Activated CD8-positive, alpha-beta memory T cell treated with anti-CD3 and anti-CD28 coated beads, Interleukin-2, amount 50 U/mL, for 48 hours (primary cell): Measurements from ENCODE around the gene SLC16A4.
"Not testable (repeated sequence)": the region's sequence is repeated elsewhere in the genome, so short reads cannot be mapped to it uniquely, and the experiment has no call there.

Experiments used
- DNase-seq: peaks from one replicate; pipeline ENCODE4 v3.0.0-alpha.2; 2020

Gene SLC16A4

GRCh38 chr1:110390692-110391245 is at the start of gene SLC16A4:
TSS of gene SLC16A4 (minus strand) at chr1:110391026. CDS start at chr1:110389323, 1,703 bp downstream.
- DNase-seq, result no peak

GRCh38 chr1:110439873-110440272 is 49.0 kb upstream of the SLC16A4 start:
- not testable (repeated sequence) for DNase-seq

DNA sequence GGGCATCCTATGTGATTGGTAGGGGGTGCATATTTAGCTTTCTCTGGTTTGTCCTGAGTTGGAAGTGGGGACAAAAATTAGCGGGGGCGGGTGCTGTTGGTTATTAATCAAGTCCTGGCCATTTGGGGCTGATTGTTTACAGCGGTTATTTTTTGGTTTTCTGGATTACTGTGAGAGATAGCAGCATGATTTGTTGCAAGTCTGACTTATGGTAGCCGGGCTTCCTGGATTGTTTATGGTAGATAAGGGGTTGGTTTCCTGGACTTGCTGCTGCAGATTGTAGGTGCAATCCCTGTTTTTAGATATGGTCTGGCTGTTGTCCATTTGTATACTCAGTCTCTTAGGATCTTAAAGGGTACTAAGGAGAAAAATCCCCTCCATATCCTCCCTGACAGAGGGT is 48.1 kb upstream of the SLC16A4 start:
- no peak for DNase-seq

GRCh38 chr1:110437645-110438299 is 46.9 kb upstream of the SLC16A4 start:
- not testable (repeated sequence) for DNase-seq

- no peak for DNase-seq
Measured at GRCh38 chr1:110436635-110437034, 45.8 kb upstream of the SLC16A4 start.

GRCh38 chr1:110434946-110435345 is 44.1 kb upstream of the SLC16A4 start:
- DNase-seq, result no peak

DNA sequence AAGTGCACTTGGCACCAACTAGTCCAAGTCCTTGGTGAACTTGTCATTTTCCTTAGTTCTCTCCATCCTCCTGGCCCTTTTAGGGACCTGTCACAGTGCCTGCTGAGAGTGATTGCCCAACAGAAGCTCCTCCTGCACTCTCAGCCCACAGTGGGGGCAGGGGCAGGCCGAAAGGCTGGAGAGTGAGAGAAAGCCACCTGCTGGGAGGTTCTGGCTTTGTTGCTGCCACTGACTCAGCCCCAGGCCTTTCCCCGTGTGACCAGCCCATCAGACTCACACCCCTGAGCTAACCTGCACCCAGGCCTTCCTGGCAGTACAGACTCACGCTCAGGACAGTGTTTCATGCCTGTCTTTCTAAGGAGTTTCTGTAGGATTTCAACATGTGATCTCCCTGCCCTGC is 43.0 kb upstream of the SLC16A4 start:
- DNase-seq, result no peak

GRCh38 chr1:110433213-110433612 is 42.4 kb upstream of the SLC16A4 start:
- no peak for DNase-seq

DNA sequence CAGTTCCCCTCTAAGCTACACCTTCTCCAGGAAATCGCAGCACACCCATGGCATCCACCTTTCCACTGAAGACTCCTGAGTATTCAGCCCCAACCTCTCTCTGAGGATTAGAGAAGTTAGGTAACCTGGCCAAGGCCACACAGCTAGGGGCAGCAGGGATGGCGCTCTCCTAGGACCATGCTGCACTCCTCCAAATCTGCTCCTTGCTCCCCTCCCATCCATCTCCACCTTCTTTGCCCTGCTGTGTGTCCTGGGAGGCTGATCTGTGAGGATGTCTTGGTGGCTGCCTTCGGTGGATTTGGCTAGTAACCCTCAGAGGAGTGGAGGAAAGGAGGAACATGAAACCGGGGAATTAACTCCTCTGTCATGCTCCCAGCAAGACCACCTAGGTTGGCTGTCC is 40.1 kb upstream of the SLC16A4 start:
- no peak for DNase-seq

DNA sequence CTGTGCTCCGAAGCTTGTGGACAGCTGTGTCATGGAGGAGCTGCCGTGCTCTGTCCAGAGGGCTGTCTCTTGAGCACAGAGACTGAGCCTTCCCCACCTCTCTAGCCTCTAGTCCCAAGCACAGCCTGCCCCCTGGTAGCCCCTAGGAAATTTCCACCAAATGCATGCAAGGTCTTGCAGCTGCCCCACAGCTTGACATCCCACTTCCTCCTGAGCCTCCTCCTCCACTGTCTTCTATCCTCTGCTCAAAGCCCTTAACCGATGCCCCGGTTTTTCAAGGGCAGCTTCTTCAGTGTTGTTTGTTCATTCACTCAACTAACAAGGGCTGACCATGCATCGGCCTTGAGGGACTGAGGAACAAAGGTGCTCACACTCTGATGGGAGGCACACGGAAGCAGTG is 39.5 kb upstream of the SLC16A4 start:
- no peak for DNase-seq

GRCh38 chr1:110428946-110429345 is 38.1 kb upstream of the SLC16A4 start:
- no peak for DNase-seq

DNA sequence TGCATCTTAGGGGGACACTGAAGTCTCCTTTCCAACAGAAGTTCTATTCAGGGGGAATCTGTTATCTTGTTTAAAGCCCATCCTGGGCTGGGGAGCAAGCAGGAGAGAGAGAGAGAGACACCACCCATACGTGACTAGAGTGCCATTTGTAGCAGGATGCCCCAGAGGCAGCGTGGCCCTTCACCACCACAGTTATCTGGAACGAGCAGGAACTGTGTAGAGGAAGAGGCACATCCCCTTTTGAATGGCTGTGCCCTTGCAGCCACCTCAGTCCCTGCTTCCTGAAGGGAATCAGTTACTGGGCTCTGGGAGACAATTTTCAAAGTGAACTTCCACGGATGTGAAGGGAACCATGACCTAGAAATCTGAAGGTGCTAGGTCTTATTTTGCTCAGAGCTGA is 36.0 kb upstream of the SLC16A4 start:
- DNase-seq, result no peak

DNA sequence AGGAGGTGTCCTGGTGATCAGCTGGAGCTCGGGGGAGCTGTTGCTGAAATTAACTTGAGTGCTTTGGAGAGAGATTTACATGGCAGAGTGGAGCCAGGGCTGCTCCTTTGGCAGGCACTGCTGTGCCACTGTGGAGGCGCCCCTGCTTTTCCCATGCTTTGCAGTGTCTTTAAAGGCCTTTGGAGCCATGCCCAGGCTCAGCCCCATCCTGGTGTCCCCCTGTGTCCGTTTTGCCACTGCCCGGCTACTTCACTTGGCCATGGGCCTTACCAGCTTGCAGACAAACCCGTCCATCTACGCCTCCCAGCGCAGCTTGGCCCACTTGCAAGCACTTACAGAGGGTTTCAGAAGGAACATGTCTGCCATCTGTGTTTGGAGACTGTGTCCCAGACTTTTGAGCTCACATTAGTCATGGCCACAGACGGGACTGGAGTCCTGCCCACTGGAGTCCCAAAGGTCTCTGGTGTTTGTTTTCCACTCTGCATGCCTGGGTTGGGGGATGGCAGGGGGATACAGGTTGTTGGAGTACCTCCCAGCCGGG is 34.9 kb upstream of the SLC16A4 start:
- DNase-seq, result no peak

DNA sequence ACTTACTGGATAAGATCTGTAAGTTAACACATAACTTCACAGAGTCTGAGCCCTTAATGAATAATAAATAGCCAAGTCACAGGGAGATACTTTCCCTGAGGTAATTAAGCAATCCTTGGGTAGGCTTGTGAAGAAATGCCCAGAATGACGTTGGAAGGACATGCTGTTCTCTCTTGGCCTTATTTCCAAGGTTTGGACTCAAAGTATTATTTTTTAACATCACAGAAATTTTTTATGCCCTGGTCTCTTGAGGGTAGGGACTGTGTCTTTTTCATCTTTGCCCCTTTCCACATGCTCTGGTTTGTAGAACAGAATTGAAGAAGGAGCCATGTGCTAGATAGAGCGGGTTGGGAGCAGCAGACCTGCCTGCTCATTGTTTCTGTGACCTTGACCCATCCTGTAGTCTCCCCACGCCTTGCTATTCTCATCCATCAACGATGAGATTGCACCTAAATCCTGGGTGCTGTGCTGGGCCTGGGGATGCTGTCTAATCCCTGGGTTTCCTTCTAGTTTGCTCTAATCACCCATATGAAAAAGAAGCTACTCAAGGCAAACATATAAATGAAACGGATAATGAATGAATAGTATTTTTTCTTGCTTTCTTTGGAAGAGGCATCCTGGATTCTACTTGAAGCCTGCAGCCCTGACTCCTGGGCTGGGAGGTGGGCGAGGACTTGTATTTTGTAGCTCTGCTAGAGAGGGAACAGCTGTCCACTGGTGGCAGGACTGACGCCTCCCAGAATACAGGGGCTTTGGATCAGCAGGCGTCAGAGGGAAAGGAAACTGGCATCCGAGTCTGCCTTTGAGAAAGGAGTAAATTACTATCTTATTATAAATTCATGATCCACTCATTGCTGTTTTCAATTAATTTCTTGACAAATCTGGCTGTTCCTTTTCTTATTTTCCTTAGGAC is 34.1 kb upstream of the SLC16A4 start:
- no peak for DNase-seq

DNA sequence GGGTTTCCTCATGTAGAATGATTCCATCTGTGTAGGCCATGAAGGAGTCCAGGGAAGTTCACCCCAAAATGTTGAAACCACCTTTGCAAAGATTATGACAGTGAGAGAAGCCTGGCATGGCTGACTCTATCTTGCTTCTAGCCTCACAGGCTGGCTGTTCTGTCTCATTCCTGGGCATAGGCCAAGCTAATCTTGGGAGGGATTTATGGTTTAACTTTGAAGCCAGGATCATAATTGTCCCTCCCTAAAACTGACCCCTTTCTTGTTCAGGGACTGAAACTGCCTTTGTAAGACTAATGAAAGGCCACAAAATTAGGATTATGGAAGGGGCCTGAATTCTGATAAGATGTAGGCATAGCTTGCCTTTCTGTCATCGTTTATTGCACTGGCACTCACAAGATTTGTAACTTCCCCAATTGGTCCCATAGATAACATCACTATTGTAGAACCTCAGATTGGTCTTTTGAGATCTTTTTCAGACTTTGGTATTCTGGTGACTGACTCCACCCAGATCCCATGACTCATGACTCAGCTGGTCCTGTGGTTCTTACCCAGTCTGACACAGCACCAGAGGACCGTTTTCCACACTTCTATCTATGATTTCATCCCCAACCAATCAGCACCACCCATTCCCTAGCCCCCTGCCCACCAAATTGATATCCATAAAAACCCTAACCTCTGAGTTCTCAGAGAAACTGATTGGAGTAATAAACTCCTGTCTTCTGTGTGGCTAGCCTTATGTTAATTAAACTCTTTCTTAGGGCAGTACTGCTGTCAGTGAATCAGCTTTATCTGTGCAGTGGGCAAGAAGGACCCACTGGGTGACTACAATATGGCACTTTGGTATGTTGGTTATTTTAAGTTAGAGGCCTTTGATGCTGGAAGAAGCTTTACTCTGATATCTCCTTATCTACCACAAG is 30.3 kb upstream of the SLC16A4 start:
- no peak for DNase-seq

DNA sequence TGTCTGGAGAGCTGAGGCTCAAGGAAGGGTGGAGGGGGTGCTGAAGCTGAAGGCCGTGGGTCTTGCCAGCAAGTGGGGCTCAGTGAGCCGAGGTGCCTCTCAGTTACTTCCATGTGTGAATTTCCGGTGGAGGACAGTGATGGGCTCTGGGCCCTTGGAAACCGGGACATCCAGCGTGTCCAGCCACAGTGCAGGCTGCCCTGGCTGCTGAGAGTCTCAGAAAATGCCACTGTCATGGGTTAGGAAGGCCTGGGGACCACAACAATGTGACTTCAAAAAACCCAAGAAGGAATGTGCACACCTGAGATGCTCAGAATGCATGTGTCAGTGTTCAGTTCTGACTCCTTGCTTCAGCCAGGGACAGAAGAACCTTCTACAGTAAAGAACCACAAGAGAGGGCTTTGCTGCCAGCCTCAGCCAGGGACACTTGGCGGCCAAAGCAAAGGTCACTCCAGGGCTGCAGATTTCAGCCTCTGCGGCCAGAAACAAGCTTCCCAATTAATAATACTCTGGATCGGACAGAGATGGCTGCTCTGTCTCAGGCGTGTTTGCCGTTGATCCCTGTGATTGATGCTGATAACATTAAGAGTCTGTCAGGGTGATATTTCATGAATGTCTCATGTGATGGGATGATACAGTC is 29.3 kb upstream of the SLC16A4 start:
- DNase-seq, result no peak

GRCh38 chr1:110418729-110419128 is 27.9 kb upstream of the SLC16A4 start:
- DNase-seq, result no peak

DNA sequence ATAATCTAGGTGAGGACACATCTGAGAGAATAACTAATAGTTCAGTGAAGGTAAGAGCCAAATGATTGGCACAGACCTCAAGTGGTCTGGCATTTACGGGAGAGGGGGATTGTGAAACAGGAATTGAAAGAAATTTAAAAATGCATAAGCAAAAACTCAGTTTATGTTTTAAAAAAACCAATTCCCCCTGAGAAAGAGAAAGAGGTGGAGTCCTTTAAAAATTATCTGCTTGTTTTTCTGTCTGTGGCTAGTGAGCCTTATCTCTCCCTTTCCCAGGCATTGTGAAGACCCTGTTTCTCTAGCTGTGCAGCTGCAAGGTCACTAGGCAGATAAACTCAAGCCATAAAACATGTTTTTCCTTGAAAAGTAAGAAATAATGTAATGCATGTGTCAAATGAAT is 22.2 kb upstream of the SLC16A4 start:
- DNase-seq, result not testable (repeated sequence)

- peak; percentile 73 for DNase-seq
Measured at GRCh38 chr1:110412576-110412975, 21.8 kb upstream of the SLC16A4 start.

DNA sequence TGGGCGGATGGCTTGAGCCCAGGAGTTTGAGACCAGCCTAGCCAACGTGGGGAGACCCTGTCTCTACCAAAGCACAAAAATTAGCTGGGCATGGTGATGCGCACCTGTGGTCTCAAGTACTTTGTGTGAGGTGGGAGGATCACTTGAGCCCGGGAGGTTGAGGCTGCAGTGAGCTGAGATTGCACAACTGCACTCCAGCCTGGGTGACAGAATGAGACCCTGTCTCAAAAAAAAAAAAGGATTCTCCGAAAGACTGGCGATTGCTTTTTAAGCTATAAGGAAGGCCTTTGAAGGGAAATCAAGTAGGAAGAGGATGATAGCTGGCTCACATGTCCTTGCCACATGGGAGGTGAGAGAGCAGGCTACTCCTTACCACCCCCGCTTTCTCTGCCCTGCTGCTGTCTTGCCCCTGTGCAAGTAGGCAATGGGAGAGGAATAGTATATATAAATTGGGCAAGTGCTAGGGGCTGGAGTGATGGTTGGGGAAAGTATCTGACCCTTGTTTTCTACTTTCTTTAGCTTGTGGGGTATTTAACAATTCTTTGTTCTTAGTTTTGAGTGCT is 20.4 kb upstream of the SLC16A4 start:
- no peak for DNase-seq

DNA sequence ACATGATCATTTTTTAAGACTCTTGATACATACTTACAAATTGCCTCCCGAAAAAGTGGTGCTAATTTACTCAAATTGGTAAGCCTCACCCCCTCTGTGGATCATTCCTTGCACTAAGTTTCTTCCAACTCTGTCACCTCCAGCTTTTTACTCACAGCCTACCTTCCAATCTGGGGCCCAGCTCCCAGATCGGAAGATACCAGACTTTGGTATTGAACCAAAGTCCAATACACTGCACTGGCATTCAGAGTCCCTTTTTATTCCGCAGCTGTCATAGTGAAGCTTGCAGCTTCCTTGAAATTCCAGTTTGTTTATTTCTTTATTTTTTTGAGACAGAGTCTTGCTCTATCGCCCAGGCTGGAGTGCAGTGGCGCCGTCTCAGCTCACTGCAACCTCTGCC is 18.5 kb upstream of the SLC16A4 start:
- DNase-seq, result no peak

GRCh38 chr1:110408488-110408887 is 17.7 kb upstream of the SLC16A4 start:
- DNase-seq, result no peak
